Type B pancreatic cell (in vitro differentiated cells): Measurements from ENCODE around the gene TRUB2. TPM values are rescaled to one million over a fixed set of nuclear protein-coding genes. Genes with fewer than 3 reads are reported as not detected.
A peak's percentile ranks its signal among the peaks of the same experiment; 100 is the strongest.

Source experiments
- DNase-seq: peaks from one replicate; pipeline ENCODE4 v3.0.0; 2021; ENCODE audit warnings: mixed read lengths; ENCODE audit not compliant: unreplicated experiment; ENCODE audit errors: extremely low spot score
- H3K27ac Mint-ChIP-seq: 2 replicates; pipeline ENCODE4 v1.8.0; 2021; ENCODE audit warnings: mild to moderate bottlenecking, mixed read lengths
- H3K27me3 Mint-ChIP-seq: 2 replicates; pipeline ENCODE4 v1.8.0; 2021; ENCODE audit warnings: mixed read lengths
- H3K36me3 Mint-ChIP-seq: 2 replicates; pipeline ENCODE4 v1.8.0; 2021; ENCODE audit warnings: mixed read lengths
- H3K4me1 Mint-ChIP-seq: one replicate; pipeline ENCODE4 v1.8.0; 2021; ENCODE audit warnings: mixed read lengths; ENCODE audit not compliant: unreplicated experiment
- H3K4me3 Mint-ChIP-seq: 2 replicates; pipeline ENCODE4 v1.8.0; 2021; ENCODE audit warnings: mild to moderate bottlenecking, mixed read lengths
- H3K9me3 Mint-ChIP-seq: 2 replicates; pipeline ENCODE4 v1.8.0; 2021; ENCODE audit warnings: mixed read lengths
- total RNA-seq: library from RNA; stranded (reverse); gene quantifications from 2 replicates; pipeline ENCODE4 v1.2.1, GENCODE V29; 2021; ENCODE audit warnings: low replicate concordance
- TF ChIP-seq, protein P1 (sequence below): fragments of 200-600 bp; sonication (generic); conservative IDR thresholded peaks from 2 replicates; pipeline ENCODE4 v1.5.0; 2021; ENCODE audit warnings: antibody characterized with exemption, mild to moderate bottlenecking

Gene TRUB2
- total RNA-seq, 1 donor from 2014 or later: 40.4 TPM

DNA sequence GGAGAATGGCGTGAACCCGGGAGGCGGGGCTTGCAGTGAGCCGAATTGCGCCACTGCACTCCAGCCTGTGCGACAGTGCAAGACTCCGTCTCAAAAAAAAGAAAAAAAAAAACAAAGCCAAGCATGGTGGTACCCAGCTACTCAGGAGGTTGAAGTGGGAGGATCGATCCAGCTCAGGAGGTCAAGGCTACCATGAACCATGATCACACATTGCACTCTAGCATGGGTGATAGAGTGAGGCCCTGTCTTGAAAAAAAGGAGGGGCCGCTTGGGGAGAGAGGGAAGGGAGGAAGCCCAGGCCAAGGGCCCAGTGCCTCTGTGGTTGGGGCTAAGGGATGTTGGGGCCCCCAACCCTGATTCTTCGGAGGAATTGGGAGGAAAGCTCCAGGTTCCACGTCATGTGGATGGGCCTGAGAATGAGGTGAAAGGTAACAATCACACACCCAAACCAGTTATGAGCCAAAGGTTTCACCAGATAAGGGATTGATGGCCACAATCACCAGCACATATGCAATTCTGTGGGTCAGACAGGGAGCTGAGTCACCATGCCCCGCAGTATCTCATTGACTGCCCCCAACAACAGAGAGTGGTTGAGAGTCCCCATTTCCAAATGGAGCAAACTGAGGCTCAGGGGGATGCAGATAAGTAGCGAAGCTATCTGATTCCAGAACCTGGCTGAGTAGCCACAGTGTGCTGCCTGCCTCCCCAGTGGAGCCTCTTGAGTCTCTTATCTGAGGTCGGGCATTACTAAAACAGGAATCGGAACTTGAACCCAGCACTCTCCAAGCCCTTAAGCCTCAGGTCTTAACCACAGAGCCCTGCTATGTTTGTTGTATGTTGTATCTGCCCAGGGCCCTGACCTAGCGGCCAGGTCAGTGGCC, 25.7 kb downstream of the TRUB2 start:
- no peaks in the 10 kb centered on the region for H3K9me3 Mint-ChIP-seq
- H3K4me3 Mint-ChIP-seq: no peak overlapping the region
- no peaks in the 10 kb centered on the region for H3K36me3 Mint-ChIP-seq
- TF ChIP-seq, protein P1, sequence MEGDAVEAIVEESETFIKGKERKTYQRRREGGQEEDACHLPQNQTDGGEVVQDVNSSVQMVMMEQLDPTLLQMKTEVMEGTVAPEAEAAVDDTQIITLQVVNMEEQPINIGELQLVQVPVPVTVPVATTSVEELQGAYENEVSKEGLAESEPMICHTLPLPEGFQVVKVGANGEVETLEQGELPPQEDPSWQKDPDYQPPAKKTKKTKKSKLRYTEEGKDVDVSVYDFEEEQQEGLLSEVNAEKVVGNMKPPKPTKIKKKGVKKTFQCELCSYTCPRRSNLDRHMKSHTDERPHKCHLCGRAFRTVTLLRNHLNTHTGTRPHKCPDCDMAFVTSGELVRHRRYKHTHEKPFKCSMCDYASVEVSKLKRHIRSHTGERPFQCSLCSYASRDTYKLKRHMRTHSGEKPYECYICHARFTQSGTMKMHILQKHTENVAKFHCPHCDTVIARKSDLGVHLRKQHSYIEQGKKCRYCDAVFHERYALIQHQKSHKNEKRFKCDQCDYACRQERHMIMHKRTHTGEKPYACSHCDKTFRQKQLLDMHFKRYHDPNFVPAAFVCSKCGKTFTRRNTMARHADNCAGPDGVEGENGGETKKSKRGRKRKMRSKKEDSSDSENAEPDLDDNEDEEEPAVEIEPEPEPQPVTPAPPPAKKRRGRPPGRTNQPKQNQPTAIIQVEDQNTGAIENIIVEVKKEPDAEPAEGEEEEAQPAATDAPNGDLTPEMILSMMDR: no peak
- H3K27me3 Mint-ChIP-seq: no peaks in the 10 kb centered on the region
- peak overlapping the region; percentile 2 for H3K27ac Mint-ChIP-seq
- DNase-seq: no peak
- H3K4me1 Mint-ChIP-seq: peaks cover 12% of the 10 kb centered on the region

DNA sequence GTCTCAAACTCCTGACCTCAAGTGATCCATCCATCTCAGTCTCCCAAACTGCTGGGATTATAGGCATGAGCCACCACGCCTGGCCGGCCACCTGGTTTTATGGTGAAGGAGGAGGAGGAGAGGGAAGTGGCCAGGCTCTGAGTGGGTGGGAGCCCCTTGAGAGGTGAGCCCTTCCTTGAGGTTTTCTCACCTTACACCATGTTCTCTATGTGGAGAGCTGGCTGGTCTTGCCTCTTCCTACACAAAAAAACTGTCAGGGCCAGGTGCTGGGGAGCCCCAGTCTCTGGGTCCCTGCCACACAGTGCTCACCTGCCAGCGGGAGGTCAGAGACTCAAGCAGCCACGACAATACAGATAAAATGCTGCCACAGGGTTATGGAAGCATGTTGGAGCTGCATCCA, 28.1 kb downstream of the TRUB2 start:
- Mint-ChIP-seq H3K27ac (no peak overlapping the region), H3K36me3 (no peaks in the 10 kb centered on the region), H3K9me3 (no peaks in the 10 kb centered on the region), H3K4me1 (peaks cover 12% of the 10 kb centered on the region), H3K4me3 (no peak overlapping the region), H3K27me3 (no peaks in the 10 kb centered on the region)
- no peak for DNase-seq
- TF ChIP-seq, protein P1: no peak

DNA sequence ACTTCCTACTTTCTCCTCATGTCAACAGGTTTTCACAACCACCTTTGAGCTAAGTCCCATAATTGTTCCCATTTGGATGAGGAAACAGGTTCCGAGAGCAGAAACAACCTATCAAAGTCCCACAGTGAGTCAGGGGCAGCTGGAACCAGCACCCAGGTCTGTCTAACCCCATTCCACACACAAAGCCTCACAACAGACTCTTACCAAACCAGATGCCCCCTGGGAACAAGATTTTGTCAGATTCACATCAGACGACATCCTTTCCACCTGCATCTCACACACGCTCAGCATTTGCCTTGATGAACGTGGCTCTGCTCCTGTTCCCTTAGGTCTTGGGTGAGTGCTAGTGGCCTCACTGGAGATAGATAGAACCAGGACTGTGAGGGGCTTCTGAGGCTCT, 29.2 kb downstream of the TRUB2 start:
- H3K27ac Mint-ChIP-seq: no peak overlapping the region

DNA sequence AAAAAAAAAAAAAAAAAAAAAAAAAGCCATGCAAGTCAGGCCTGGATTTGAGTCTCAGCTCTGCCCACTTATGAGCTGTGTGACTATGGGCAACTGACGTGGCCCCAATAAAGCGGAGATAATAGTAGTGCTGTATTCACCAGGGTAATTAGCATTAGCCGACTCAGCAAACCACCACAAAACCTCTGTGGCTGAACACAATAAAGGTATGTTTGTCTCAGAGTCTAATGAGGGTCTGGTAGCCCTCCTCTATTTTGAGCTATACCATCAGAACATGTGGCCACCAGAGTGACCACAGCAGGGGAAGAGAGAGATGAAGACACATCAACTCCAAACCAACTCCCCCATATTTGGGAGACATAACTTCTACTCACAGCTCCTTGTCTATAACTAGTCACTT, 30.2 kb downstream of the TRUB2 start:
- TF ChIP-seq, protein P1: no peak
- no peaks in the 10 kb centered on the region for H3K27me3 Mint-ChIP-seq
- H3K4me1 Mint-ChIP-seq: peaks cover 6% of the 10 kb centered on the region
- H3K36me3 Mint-ChIP-seq: peaks cover 4% of the 10 kb centered on the region
- DNase-seq: no peak
- H3K9me3 Mint-ChIP-seq: no peaks in the 10 kb centered on the region
- H3K27ac Mint-ChIP-seq: no peak overlapping the region
- H3K4me3 Mint-ChIP-seq: no peak overlapping the region

More for the DNA sequence above, 29.2 kb downstream of the TRUB2 start:
- no peaks in the 10 kb centered on the region for H3K9me3 Mint-ChIP-seq
- H3K4me1 Mint-ChIP-seq: peaks cover 6% of the 10 kb centered on the region
- TF ChIP-seq, protein P1: no peak
- no peaks in the 10 kb centered on the region for H3K27me3 Mint-ChIP-seq
- DNase-seq: no peak
- no peaks in the 10 kb centered on the region for H3K36me3 Mint-ChIP-seq
- no peak overlapping the region for H3K4me3 Mint-ChIP-seq

DNA sequence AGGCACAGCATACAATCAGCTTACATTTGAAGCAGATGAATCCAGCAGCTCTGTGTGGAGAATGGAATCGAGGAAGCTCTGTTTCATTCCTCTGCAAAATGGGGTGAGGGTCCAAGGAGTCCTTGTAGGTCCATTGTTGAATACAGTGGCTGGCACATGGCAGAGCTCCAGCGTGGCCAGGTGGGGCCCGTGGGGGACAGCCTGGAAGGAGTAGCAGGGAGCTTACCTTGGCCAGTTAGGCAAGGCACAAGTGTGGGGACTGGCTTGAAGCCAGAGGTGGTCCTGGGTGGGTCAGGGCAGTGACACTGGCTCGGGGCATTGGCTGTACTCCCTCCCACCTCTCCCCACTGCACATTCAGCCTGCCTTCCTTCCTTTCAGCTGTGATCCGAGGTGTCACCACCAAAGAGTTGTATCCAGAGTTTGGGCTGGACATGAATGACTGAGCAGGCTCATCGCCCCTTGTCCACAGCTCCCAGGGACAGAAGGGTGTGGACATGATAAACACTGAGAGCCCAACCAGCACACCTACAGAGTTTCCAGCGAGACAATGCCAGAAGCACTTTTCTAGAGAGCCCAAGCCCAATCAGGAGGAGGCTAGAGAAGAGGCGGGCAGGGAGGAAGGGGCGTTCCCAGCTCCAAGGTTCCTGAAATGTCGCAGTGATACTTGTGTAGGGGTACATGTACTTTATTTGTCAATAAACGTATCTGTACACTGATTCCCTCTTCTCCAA, 33.8 kb downstream of the TRUB2 start:
- Mint-ChIP-seq H3K27me3 (no peaks in the 10 kb centered on the region), H3K4me1 (no peaks in the 10 kb centered on the region), H3K9me3 (no peaks in the 10 kb centered on the region), H3K4me3 (no peak overlapping the region), H3K36me3 (peaks cover 4% of the 10 kb centered on the region), H3K27ac (peak overlapping the region; percentile 47)
- DNase-seq: no peak
- TF ChIP-seq, protein P1: no peak
